Peyer's patch (tissue), 4 donors: ENCODE results near the gene SMAD6. TPM values are rescaled to one million over a fixed set of nuclear protein-coding genes. Genes with fewer than 3 reads are reported as not detected.

Experiments used
- DNase-seq, 3 donors: peaks; one replicate each; pipeline ENCODE4 v3.0.0-alpha.2; 2017 to 2019
- H3K27ac ChIP-seq, 4 donors: fragments of 200-600 bp; sonication (generic); one replicate each; pipeline ENCODE4 v1.5.1; 2016 to 2019
- H3K27me3 ChIP-seq, 2 donors: fragments of 200-600 bp; sonication (generic); one replicate each; pipeline ENCODE4 v1.5.1; 2019
- H3K36me3 ChIP-seq, 3 donors: fragments of 200-600 bp; sonication (generic); one replicate each; pipeline ENCODE4 v1.5.1; 2016 to 2019
- H3K4me1 ChIP-seq, 4 donors: fragments of 200-600 bp; sonication (generic); one replicate each; pipeline ENCODE4 v1.5.1; 2016 to 2019
- H3K4me3 ChIP-seq, 4 donors: fragments of 200-600 bp; sonication (generic); 1 replicate in 3 of 4; 2 replicates in 1 of 4; pipeline ENCODE4 v1.5.1; 2016 to 2019; ENCODE audit warnings: mild to moderate bottlenecking in 1 of 4
- H3K9me3 ChIP-seq, 4 donors: fragments of 200-600 bp; sonication (generic); one replicate each; pipeline ENCODE4 v1.5.1; 2016 to 2019; ENCODE audit warnings: mild to moderate bottlenecking in 1 of 4
- CTCF ChIP-seq, 6 experiments: fragments of 450-650 bp in 4 of 6; fragments of 200-600 bp in 2 of 6; sonication (generic) in 1 of 6; IDR thresholded peaks; one replicate each; pipeline ENCODE4 v1.5.1; 2017 to 2019; ENCODE audit warnings: antibody characterized with exemption in 6 of 6, mild to moderate bottlenecking in 3 of 6, moderate library complexity in 1 of 6
- POLR2A ChIP-seq, 2 donors: fragments of 450-650 bp; IDR thresholded peaks; one replicate each; pipeline ENCODE4 v1.5.1; 2017; ENCODE audit warnings: antibody characterized with exemption in 2 of 2, mild to moderate bottlenecking in 2 of 2, moderate library complexity in 2 of 2
- total RNA-seq, 4 donors: library from RNA; depleted of rRNA; stranded (reverse); fragments of >200 nt; gene quantifications; one replicate each; pipeline ENCODE4 v1.1.0, GENCODE V29; 2016

SMAD6 gene
- total RNA-seq, 4 donors from 2014 or later: 11.0 to 34.9 (median 25.5) TPM

- peak overlapping the region; percentile 7 to 38 (median 28) for H3K4me3 ChIP-seq
- DNase-seq: no peak
- no peaks in the 10 kb centered on the region for H3K27me3 ChIP-seq
- peaks cover 0 to 8% (median 0%) of the 10 kb centered on the region in 4 donors for H3K4me1 ChIP-seq
- no peak overlapping the region for H3K27ac ChIP-seq
- TF ChIP-seq POLR2A (IDR thresholded peaks at IDR 0.05) (no peak), CTCF (IDR thresholded peaks at IDR 0.05) (no peak)
- no peaks in the 10 kb centered on the region for H3K9me3 ChIP-seq
- no peaks in the 10 kb centered on the region for H3K36me3 ChIP-seq
Measured at GRCh38 chr15:66654739-66655375, 47.2 kb upstream of the SMAD6 start.

GRCh38 chr15:66655511-66655910 lies 46.5 kb upstream of the SMAD6 start:
- no peak for DNase-seq
- Histone ChIP-seq H3K4me3 (no peak overlapping the region), H3K9me3 (no peaks in the 10 kb centered on the region), H3K36me3 (no peaks in the 10 kb centered on the region), H3K27ac (no peak overlapping the region), H3K27me3 (no peaks in the 10 kb centered on the region), H3K4me1 (peaks cover 0 to 8% (median 0%) of the 10 kb centered on the region in 4 donors)
- no peak for TF ChIP-seq POLR2A (IDR thresholded peaks at IDR 0.05)
- no peak for TF ChIP-seq CTCF (IDR thresholded peaks at IDR 0.05)

GRCh38 chr15:66655997-66656396 lies 46.0 kb upstream of the SMAD6 start:
- Histone ChIP-seq H3K36me3 (no peaks in the 10 kb centered on the region), H3K4me1 (peaks cover 0 to 8% (median 0%) of the 10 kb centered on the region in 4 donors), H3K27me3 (no peaks in the 10 kb centered on the region), H3K9me3 (no peaks in the 10 kb centered on the region), H3K4me3 (no peak overlapping the region), H3K27ac (no peak overlapping the region)
- DNase-seq: no peak
- TF ChIP-seq POLR2A (IDR thresholded peaks at IDR 0.05) (no peak), CTCF (IDR thresholded peaks at IDR 0.05) (no peak)

GRCh38 chr15:66657185-66658020 lies 44.6 kb upstream of the SMAD6 start:
- TF ChIP-seq POLR2A (IDR thresholded peaks at IDR 0.05) (no peak), CTCF (IDR thresholded peaks at IDR 0.05) (no peak)
- H3K36me3 ChIP-seq: no peaks in the 10 kb centered on the region
- H3K4me1 ChIP-seq: peaks cover 0 to 8% (median 0%) of the 10 kb centered on the region in 4 donors
- DNase-seq: no peak
- H3K27ac ChIP-seq: no peak overlapping the region
- no peaks in the 10 kb centered on the region for H3K9me3 ChIP-seq
- no peaks in the 10 kb centered on the region for H3K27me3 ChIP-seq
- no peak overlapping the region for H3K4me3 ChIP-seq

- TF ChIP-seq POLR2A (IDR thresholded peaks at IDR 0.05) (no peak), CTCF (IDR thresholded peaks at IDR 0.05) (no peak)
- no peak for DNase-seq
- H3K27ac ChIP-seq: no peak overlapping the region
- no peak overlapping the region for H3K4me3 ChIP-seq
- H3K4me1 ChIP-seq: peaks cover 0 to 8% (median 0%) of the 10 kb centered on the region in 4 donors
- H3K27me3 ChIP-seq: no peaks in the 10 kb centered on the region
- no peaks in the 10 kb centered on the region for H3K36me3 ChIP-seq
- no peaks in the 10 kb centered on the region for H3K9me3 ChIP-seq
Measured at GRCh38 chr15:66658044-66658443, 44.0 kb upstream of the SMAD6 start.
